H9 (cell line): ENCODE results near the gene CRISPLD2. TPM values are rescaled to one million over a fixed set of nuclear protein-coding genes. Genes with fewer than 3 reads are reported as not detected.

Source experiments
- DNase-seq: peaks from one replicate; pipeline ENCODE4 v3.0.0-alpha.2; 2017
- H2AFZ ChIP-seq: one replicate; pipeline ENCODE4 v1.6.1; 2013; ENCODE audit warnings: mild to moderate bottlenecking, low read length, control low read depth, moderate library complexity
- H2AK5ac ChIP-seq: 2 replicates; pipeline ENCODE4 v1.6.1; 2013; ENCODE audit warnings: low read length, control low read depth, mixed read lengths; ENCODE audit not compliant: insufficient read length
- H2BK120ac ChIP-seq: one replicate; pipeline ENCODE4 v1.6.1; 2013; ENCODE audit warnings: low read depth, mild to moderate bottlenecking, low read length, control low read depth, inconsistent platforms; ENCODE audit not compliant: poor library complexity, severe bottlenecking
- H2BK12ac ChIP-seq: 2 replicates; pipeline ENCODE4 v1.6.1; 2013; ENCODE audit warnings: low read length, control low read depth, mixed read lengths, low read depth; ENCODE audit not compliant: insufficient read length
- H2BK15ac ChIP-seq: 2 replicates; pipeline ENCODE4 v1.6.1; 2013; ENCODE audit warnings: low read depth, low read length, control low read depth
- H2BK20ac ChIP-seq: one replicate; pipeline ENCODE4 v1.6.1; 2013; ENCODE audit warnings: low read depth, mild to moderate bottlenecking, low read length, control low read depth, inconsistent platforms; ENCODE audit not compliant: poor library complexity, severe bottlenecking
- H2BK5ac ChIP-seq: 2 replicates; pipeline ENCODE4 v1.6.1; 2013; ENCODE audit warnings: low read length, control low read depth, mixed read lengths; ENCODE audit not compliant: insufficient read length
- H3K14ac ChIP-seq: 2 replicates; pipeline ENCODE4 v1.6.1; 2013; ENCODE audit warnings: low read length, control low read depth; ENCODE audit not compliant: insufficient read depth
- H3K18ac ChIP-seq: 2 replicates; pipeline ENCODE4 v1.6.1; 2013; ENCODE audit warnings: low read depth, mild to moderate bottlenecking, mixed read lengths, low read length, control low read depth; ENCODE audit not compliant: insufficient read length
- H3K23ac ChIP-seq: 2 replicates; pipeline ENCODE4 v1.6.1; 2013; ENCODE audit warnings: low read length, control low read depth, mixed read lengths, low read depth; ENCODE audit not compliant: insufficient read length
- H3K23me2 ChIP-seq: 2 replicates; pipeline ENCODE4 v1.6.1; 2013; ENCODE audit warnings: low read depth, mild to moderate bottlenecking, mixed read lengths, low read length, control low read depth; ENCODE audit not compliant: insufficient read length, poor library complexity, severe bottlenecking
- H3K27ac ChIP-seq: 2 replicates; pipeline ENCODE4 v1.5.1; 2013; ENCODE audit warnings: low read length, control low read depth, mixed read lengths, low read depth; ENCODE audit not compliant: insufficient read length
- H3K27me3 ChIP-seq: 2 replicates; pipeline ENCODE4 v1.6.1; 2013; ENCODE audit warnings: low read length, control low read depth, inconsistent platforms; ENCODE audit not compliant: insufficient read depth
- H3K4ac ChIP-seq: 2 replicates; pipeline ENCODE4 v1.6.1; 2013; ENCODE audit warnings: low read depth, mild to moderate bottlenecking, control low read depth, inconsistent platforms, low read length, moderate library complexity
- H3K4me1 ChIP-seq: 2 replicates; pipeline ENCODE4 v1.6.1; 2013; ENCODE audit warnings: low read length, control low read depth, inconsistent platforms; ENCODE audit not compliant: insufficient read depth
- H3K4me2 ChIP-seq: 2 replicates; pipeline ENCODE4 v1.6.1; 2013; ENCODE audit warnings: low read length, control low read depth, mixed read lengths; ENCODE audit not compliant: insufficient read length, insufficient read depth
- H3K56ac ChIP-seq: 2 replicates; pipeline ENCODE4 v1.6.1; 2013; ENCODE audit warnings: low read depth, mild to moderate bottlenecking, mixed read lengths, low read length, control low read depth; ENCODE audit not compliant: insufficient read length
- H3K79me1 ChIP-seq: 2 replicates; pipeline ENCODE4 v1.6.1; 2013; ENCODE audit warnings: low read depth, mild to moderate bottlenecking, moderate library complexity, low read length, control low read depth, inconsistent platforms; ENCODE audit not compliant: insufficient read depth, poor library complexity, severe bottlenecking
- H3K79me2 ChIP-seq: 2 replicates; pipeline ENCODE4 v1.6.1; 2013; ENCODE audit warnings: low read length, control low read depth, inconsistent platforms; ENCODE audit not compliant: insufficient read depth
- H3K9ac ChIP-seq: 2 replicates; pipeline ENCODE4 v1.6.1; 2013; ENCODE audit warnings: low read length, control low read depth, mixed read lengths; ENCODE audit not compliant: insufficient read length; ENCODE audit errors: extremely low read depth
- H3K9me3 ChIP-seq: one replicate; pipeline ENCODE4 v1.6.1; 2013; ENCODE audit warnings: low read depth, low read length, inconsistent platforms; ENCODE audit not compliant: control insufficient read depth
- H3T11ph ChIP-seq: one replicate; pipeline ENCODE4 v1.6.1; 2013; ENCODE audit warnings: mild to moderate bottlenecking, low read length, control low read depth, inconsistent platforms
- H4K20me1 ChIP-seq: one replicate; pipeline ENCODE4 v1.6.1; 2013; ENCODE audit not compliant: control insufficient read depth, insufficient read length, insufficient read depth
- H4K5ac ChIP-seq: 2 replicates; pipeline ENCODE4 v1.6.1; 2013; ENCODE audit warnings: low read depth, mild to moderate bottlenecking, mixed read lengths, low read length, control low read depth; ENCODE audit not compliant: insufficient read length
- H4K8ac ChIP-seq: replicated peaks from 2 replicates; pipeline ENCODE4 v1.6.1; 2013; ENCODE audit warnings: low read length, control low read depth, mixed read lengths, low read depth; ENCODE audit not compliant: insufficient read length
- H4K91ac ChIP-seq: 2 replicates; pipeline ENCODE4 v1.6.1; 2013; ENCODE audit warnings: low read depth, mild to moderate bottlenecking, moderate library complexity, mixed read lengths, low read length, control low read depth; ENCODE audit not compliant: insufficient read length
- H3K27ac Mint-ChIP-seq, 3 experiments: 2 replicates in 2 of 3; 3 replicates in 1 of 3; pipeline ENCODE4 v1.8.0; 2020 to 2021; ENCODE audit warnings: mixed read lengths in 3 of 3, mild to moderate bottlenecking in 1 of 3, moderate library complexity in 1 of 3
- H3K27me3 Mint-ChIP-seq: 2 replicates; pipeline ENCODE4 v1.8.0; 2021; ENCODE audit warnings: low read depth, mild to moderate bottlenecking, moderate library complexity, mixed read lengths
- H3K36me3 Mint-ChIP-seq, 3 experiments: 2 replicates in 2 of 3; 3 replicates in 1 of 3; pipeline ENCODE4 v1.8.0; 2020 to 2021; ENCODE audit warnings: low read depth in 3 of 3, mixed read lengths in 3 of 3; ENCODE audit not compliant: insufficient read depth in 1 of 3
- H3K4me1 Mint-ChIP-seq, 2 experiments: 2 replicates each; pipeline ENCODE4 v1.8.0; 2020; ENCODE audit warnings: mixed read lengths in 2 of 2
- H3K4me3 Mint-ChIP-seq, 2 experiments: 2 replicates in 1 of 2; 3 replicates in 1 of 2; pipeline ENCODE4 v1.8.0; 2020 to 2021; ENCODE audit warnings: mild to moderate bottlenecking in 2 of 2, mixed read lengths in 2 of 2, moderate library complexity in 1 of 2
- H3K9me3 Mint-ChIP-seq, 2 experiments: 2 replicates in 1 of 2; 3 replicates in 1 of 2; pipeline ENCODE4 v1.8.0; 2020; ENCODE audit warnings: mild to moderate bottlenecking in 2 of 2, mixed read lengths in 2 of 2, moderate library complexity in 1 of 2
- WGBS: extraction: QIAGEN DNeasy Blood & Tissue Kit; methylation state at CpG from one replicate; pipeline ENCODE4 v1.1.7; 2013; ENCODE audit warnings: missing lambda C conversion rate, low lambda C conversion rate, mixed read lengths; ENCODE audit not compliant: insufficient read length; ENCODE audit errors: extremely low coverage; 5-methylcytosine and 5-hydroxymethylcytosine counted together
- total RNA-seq: library from RNA; stranded (reverse); gene quantifications from 2 replicates; pipeline ENCODE4 v1.2.1, GENCODE V29; 2021
- TF ChIP-seq, protein P1 (sequence below): fragments of 200-600 bp; sonication (generic); conservative IDR thresholded peaks from 3 replicates; pipeline ENCODE4 v1.8.0; 2021; ENCODE audit warnings: antibody characterized with exemption, mild to moderate bottlenecking

CRISPLD2 gene
- total RNA-seq, 1 experiment from 2014 or later: 2.3 TPM

DNA sequence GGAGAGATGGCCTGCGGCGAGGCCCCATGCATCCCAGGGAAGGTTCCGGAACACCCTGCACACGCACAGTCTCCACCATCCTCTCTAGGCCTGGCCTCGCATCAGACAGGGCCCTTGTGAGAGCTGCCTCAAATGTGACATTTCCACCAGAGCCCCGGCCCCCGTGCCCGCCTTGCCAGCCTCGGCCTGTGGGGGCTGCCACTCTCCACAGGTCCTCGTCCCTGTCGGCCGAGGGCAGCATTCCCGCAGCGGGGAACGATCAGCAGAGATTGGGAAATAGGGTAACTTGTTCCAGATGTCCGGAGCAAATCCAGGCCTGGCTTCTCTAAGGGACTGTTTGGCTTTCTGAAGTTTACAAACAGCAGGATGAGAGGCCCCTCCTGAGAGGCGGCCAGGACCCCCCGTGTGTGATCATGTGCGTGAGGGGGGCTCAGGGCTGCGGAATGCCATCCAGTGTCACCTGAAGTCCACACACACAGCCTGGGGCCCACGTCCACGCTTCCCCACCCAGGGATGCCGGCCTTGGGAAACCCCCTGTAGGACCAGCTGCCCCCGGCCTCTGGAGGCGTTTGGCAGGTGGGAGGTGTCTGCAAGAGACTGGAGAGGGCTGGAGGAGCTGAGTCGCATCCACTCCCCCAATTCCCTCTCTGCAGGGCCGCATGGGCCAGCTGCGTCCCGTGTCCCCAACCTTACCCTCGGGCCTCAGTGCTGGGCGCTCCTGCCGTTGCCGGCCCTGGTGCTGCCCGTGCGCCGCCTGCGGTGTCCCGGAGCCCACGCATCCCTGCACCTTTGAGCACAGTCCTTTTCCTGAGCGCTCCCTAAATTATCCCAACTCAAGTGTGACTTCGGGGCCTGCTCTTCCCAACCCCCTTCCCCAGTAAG is 121.1 kb downstream of the CRISPLD2 start:
- Histone ChIP-seq H3K27ac (no peak overlapping the region), H4K20me1 (no peaks in the 10 kb centered on the region), H2AK5ac (no peak overlapping the region), H3K4me2 (no peak overlapping the region), H2AFZ (no peak overlapping the region), H2BK5ac (no peak overlapping the region), H2BK12ac (no peak overlapping the region), H2BK20ac (no peak overlapping the region), H3K9me3 (no peaks in the 10 kb centered on the region), H3K23me2 (no peaks in the 10 kb centered on the region), H3K9ac (no peak overlapping the region), H4K8ac (no peak overlapping the region), H4K91ac (no peak overlapping the region), H4K5ac (no peak overlapping the region), H3K4ac (no peak overlapping the region), H3K79me1 (no peaks in the 10 kb centered on the region), H3K4me1 (no peaks in the 10 kb centered on the region), H3K56ac (no peak overlapping the region), H2BK15ac (no peak overlapping the region), H3T11ph (no peak overlapping the region), H3K79me2 (no peaks in the 10 kb centered on the region), H3K18ac (no peak overlapping the region), H3K14ac (no peak overlapping the region), H3K23ac (no peak overlapping the region), H3K27me3 (no peaks in the 10 kb centered on the region), H2BK120ac (no peak overlapping the region)
- peaks cover 0 to 1% of the 10 kb centered on the region in 2 experiments; a peak in 1 of 5 replicates for H3K9me3 Mint-ChIP-seq
- H3K36me3 Mint-ChIP-seq: no peaks in the 10 kb centered on the region
- H3K27me3 Mint-ChIP-seq: peaks cover 3% of the 10 kb centered on the region
- no peak overlapping the region; a peak in 1 of 5 replicates for H3K4me3 Mint-ChIP-seq
- H3K27ac Mint-ChIP-seq: no peak overlapping the region; a peak in 1 of 7 replicates
- WGBS: no CpG with 5 or more reads among the region's 41 CpGs
- TF ChIP-seq, protein P1, sequence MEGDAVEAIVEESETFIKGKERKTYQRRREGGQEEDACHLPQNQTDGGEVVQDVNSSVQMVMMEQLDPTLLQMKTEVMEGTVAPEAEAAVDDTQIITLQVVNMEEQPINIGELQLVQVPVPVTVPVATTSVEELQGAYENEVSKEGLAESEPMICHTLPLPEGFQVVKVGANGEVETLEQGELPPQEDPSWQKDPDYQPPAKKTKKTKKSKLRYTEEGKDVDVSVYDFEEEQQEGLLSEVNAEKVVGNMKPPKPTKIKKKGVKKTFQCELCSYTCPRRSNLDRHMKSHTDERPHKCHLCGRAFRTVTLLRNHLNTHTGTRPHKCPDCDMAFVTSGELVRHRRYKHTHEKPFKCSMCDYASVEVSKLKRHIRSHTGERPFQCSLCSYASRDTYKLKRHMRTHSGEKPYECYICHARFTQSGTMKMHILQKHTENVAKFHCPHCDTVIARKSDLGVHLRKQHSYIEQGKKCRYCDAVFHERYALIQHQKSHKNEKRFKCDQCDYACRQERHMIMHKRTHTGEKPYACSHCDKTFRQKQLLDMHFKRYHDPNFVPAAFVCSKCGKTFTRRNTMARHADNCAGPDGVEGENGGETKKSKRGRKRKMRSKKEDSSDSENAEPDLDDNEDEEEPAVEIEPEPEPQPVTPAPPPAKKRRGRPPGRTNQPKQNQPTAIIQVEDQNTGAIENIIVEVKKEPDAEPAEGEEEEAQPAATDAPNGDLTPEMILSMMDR: no peak
- DNase-seq: no peak
- peaks cover 0 to 3% of the 10 kb centered on the region in 2 experiments; a peak in 1 of 4 replicates for H3K4me1 Mint-ChIP-seq
